CD4-positive, alpha-beta T cell (primary cell): ENCODE results near the gene PGAP3. TPM values are rescaled to one million over a fixed set of nuclear protein-coding genes. Genes with fewer than 3 reads are reported as not detected.
A peak's percentile ranks its signal among the peaks of the same experiment; 100 is the strongest.

Experiments used
- ATAC-seq: fragments of 200-7000 bp; cut with Tn5 transposase; one replicate; pipeline ENCODE4 v1.10.0; 2022; ENCODE audit warnings: mild to moderate bottlenecking; ENCODE audit not compliant: poor library complexity
- CTCF ChIA-PET: fragments of 350-600 bp; sonication (Branson Sonifier 250); formaldehyde crosslinking; loops from one replicate; lab custom pipeline; 2021; ENCODE audit warnings: antibody characterized with exemption, inconsistent platforms; lab: Charles Lee
- POLR2A ChIA-PET: fragments of 350-600 bp; sonication (Branson Sonifier 250); formaldehyde crosslinking; loops from one replicate; lab custom pipeline; 2021; ENCODE audit warnings: antibody characterized with exemption, inconsistent platforms; lab: Charles Lee
- DNase-seq, 14 experiments: peaks; one replicate each; pipeline ENCODE4 v3.0.0-alpha.2; 2013 to 2020; ENCODE audit warnings: mixed read lengths in 2 of 14
- H3K27ac ChIP-seq, 2 donors: one replicate each; pipeline versions ENCODE4 v1.5.1 to v1.7.0; 2013; ENCODE audit warnings: low read length in 2 of 2, low read depth in 1 of 2, mild to moderate bottlenecking in 1 of 2
- H3K27me3 ChIP-seq, 2 experiments: 1 replicate in 1 of 2; 2 replicates in 1 of 2; pipeline versions ENCODE4 v1.6.1 to v1.7.0; 2013; ENCODE audit warnings: low read length in 2 of 2, control low read depth in 1 of 2, mild to moderate bottlenecking in 1 of 2, moderate library complexity in 1 of 2; ENCODE audit not compliant: insufficient read depth in 2 of 2, control insufficient read depth in 1 of 2
- H3K36me3 ChIP-seq: one replicate; pipeline ENCODE4 v1.6.1; 2013; ENCODE audit warnings: low read length, control low read depth; ENCODE audit not compliant: insufficient read depth
- H3K4me1 ChIP-seq: one replicate; pipeline ENCODE4 v1.6.1; 2013; ENCODE audit warnings: low read length, control low read depth; ENCODE audit not compliant: insufficient read depth
- H3K4me3 ChIP-seq: one replicate; pipeline ENCODE4 v1.5.1; 2013; ENCODE audit warnings: mild to moderate bottlenecking, low read length, moderate library complexity
- H3K9me3 ChIP-seq, 2 experiments: 1 replicate in 1 of 2; 2 replicates in 1 of 2; pipeline versions ENCODE4 v1.6.1 to v1.7.0; 2013; ENCODE audit warnings: low read length in 2 of 2, mild to moderate bottlenecking in 2 of 2, control low read depth in 1 of 2, moderate library complexity in 1 of 2; ENCODE audit not compliant: control insufficient read depth in 1 of 2, insufficient read depth in 1 of 2
- H3K27ac Mint-ChIP-seq: one replicate; pipeline ENCODE4 v1.8.0; 2020; ENCODE audit warnings: mixed read lengths
- H3K27me3 Mint-ChIP-seq: one replicate; pipeline ENCODE4 v1.8.0; 2021; ENCODE audit warnings: mixed read lengths
- H3K36me3 Mint-ChIP-seq: one replicate; pipeline ENCODE4 v1.8.0; 2021; ENCODE audit warnings: low read depth, mixed read lengths
- H3K4me1 Mint-ChIP-seq: one replicate; pipeline ENCODE4 v1.8.0; 2021; ENCODE audit warnings: low read depth, mixed read lengths
- H3K4me3 Mint-ChIP-seq: one replicate; pipeline ENCODE4 v1.8.0; 2020; ENCODE audit warnings: mild to moderate bottlenecking, mixed read lengths
- H3K9me3 Mint-ChIP-seq: one replicate; pipeline ENCODE4 v1.8.0; 2020; ENCODE audit warnings: mixed read lengths
- intact Hi-C, 2 experiments: fragments of 100-400 bp; cut with DNase I in 1 of 2; cut with micrococcal nuclease in 1 of 2; formaldehyde crosslinking; loops; one replicate each; pipeline versions ENCODE4 v1.15.1 to v1.9.0; 2023 to 2025; cut with DNase I, micrococcal nuclease
- total RNA-seq, 174 experiments: library from RNA in 2 of 174; stranded (reverse) in 2 of 174; gene quantifications; one replicate each; pipeline ENCODE4 v1.2.3 and lab custom pipeline; 2021 to 2026
- TF ChIP-seq, protein P1 (sequence below): fragments of 200-600 bp; IDR thresholded peaks from one replicate; pipeline ENCODE4 v1.8.0; 2022; ENCODE audit warnings: antibody characterized with exemption, mild to moderate bottlenecking

PGAP3 gene
- total RNA-seq, 2 experiments from 2014 or later = 26.1 to 30.7 TPM

DNA sequence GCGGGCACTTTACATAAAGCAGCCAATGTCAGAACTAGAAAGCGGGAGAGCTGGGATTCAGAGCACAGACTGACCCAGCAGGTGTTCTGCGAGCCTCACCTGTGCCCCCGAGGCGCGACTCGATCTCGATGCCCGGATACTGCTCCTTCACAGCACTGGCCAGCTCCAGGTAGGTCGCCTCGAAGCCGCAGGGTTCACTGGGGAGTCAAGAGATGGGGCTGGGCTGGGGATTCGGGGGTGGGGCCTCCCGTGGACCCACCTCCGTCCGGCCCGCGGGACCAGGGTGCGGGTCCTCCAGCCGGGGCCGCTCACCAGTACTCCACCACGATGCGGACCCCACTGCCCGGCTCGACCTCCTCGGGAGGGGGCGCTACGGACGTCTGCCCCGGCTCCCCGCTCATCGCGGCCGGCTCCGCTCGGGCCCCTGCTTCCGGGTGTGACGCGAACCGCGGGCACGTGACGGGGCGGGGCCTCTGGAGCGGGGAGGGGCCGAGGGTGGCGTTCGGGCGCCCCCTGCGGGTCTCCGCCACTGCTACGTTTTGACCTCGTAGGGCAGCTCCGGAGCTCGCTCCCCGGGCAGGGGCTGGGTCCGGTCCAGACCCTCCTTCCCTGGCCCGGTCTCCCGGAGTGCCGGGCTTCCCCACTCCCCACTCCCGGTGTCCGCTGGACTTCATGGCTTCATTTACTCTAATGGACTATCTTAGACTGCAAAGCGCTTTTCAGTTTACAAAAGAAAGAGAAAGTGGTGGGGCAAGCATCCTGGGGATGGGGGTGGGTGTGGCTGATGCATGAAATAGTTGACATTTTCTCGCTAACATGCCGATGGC, 42.5 kb upstream of the PGAP3 start, which contains the start of gene MIEN1:
TSS of gene MIEN1 (minus strand) at position 438 of the 827 bp plus-strand sequence. CDS start at position 401, 37 bp downstream.
- no peaks in the 10 kb centered on the region for H3K27me3 Mint-ChIP-seq

DNA sequence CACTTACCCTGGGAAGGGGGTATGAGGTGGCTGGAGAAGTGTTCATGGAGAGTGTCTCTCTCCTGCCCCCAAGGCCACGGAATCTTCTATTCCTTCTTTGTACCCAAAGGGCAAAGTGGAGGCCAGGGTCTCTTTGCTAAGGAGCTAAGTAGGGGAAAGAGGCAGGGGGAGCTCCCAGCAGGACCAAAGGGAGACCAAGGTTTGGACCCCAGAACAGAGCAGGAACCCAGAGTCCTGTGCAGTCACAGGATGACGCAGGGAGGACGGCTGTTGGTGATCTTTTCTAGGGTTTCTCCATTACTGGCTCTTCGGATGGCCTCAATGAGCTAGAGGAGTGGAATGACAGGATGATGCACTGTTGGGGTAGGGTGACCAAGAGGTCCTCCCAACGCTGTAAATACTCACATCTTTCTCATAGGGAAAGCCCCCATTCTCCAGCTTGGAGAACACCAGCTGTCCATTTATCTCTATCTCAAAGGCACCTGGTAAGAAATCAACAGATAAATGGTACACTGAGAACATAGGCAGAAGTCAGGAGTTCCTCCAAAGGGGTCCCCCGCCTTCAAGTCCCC, 41.5 kb upstream of the PGAP3 start:
- Mint-ChIP-seq H3K4me3 (peak overlapping the region; percentile 91), H3K9me3 (no peaks in the 10 kb centered on the region), H3K27ac (peak overlapping the region; percentile 88), H3K4me1 (peaks cover 17% of the 10 kb centered on the region), H3K36me3 (peaks cover 32% of the 10 kb centered on the region), H3K27me3 (no peaks in the 10 kb centered on the region)
- Histone ChIP-seq H3K36me3 (peaks cover 30% of the 10 kb centered on the region), H3K4me3 (peak overlapping the region; percentile 79), H3K27me3 (no peaks in the 10 kb centered on the region), H3K27ac (no peak overlapping the region), H3K4me1 (peaks cover 23% of the 10 kb centered on the region), H3K9me3 (no peaks in the 10 kb centered on the region)
- ChIA-PET CTCF (interaction anchor here (0.7 to 3.6 kb wide), 15 partner anchors 24 to 905 kb away, joined by 3 to 43 read pairs (median 8); partner anchors contain the start of genes IKZF3 and PSMD3), POLR2A (interaction anchor here (0.7 to 3.3 kb wide), 13 partner anchors 25 to 286 kb away, joined by 3 to 26 read pairs (median 8); partner anchors contain the start of genes CSF3, IKZF3, LRRC3C and ORMDL3)
- intact Hi-C loops = loop anchor here in 1 of 2 experiments (2.0 to 5.0 kb wide), 2 partner anchors 43 to 92 kb away; partner anchors contain the start of gene STARD3
- no peak for ATAC-seq
- peak in 1 of 14 experiments; percentile 12 for DNase-seq
- TF ChIP-seq, protein P1, sequence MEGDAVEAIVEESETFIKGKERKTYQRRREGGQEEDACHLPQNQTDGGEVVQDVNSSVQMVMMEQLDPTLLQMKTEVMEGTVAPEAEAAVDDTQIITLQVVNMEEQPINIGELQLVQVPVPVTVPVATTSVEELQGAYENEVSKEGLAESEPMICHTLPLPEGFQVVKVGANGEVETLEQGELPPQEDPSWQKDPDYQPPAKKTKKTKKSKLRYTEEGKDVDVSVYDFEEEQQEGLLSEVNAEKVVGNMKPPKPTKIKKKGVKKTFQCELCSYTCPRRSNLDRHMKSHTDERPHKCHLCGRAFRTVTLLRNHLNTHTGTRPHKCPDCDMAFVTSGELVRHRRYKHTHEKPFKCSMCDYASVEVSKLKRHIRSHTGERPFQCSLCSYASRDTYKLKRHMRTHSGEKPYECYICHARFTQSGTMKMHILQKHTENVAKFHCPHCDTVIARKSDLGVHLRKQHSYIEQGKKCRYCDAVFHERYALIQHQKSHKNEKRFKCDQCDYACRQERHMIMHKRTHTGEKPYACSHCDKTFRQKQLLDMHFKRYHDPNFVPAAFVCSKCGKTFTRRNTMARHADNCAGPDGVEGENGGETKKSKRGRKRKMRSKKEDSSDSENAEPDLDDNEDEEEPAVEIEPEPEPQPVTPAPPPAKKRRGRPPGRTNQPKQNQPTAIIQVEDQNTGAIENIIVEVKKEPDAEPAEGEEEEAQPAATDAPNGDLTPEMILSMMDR = no peak

More for the DNA sequence above, 42.5 kb upstream of the PGAP3 start, which contains the start of gene MIEN1:
- intact Hi-C loops = loop anchor here (1.0 to 5.0 kb wide), 7 partner anchors 24 to 196 kb away; partner anchors contain the start of genes IKZF3 (in 1 of the 2) and PGAP3 (in 1 of the 2)
- Mint-ChIP-seq H3K27ac (peak within 1 kb of the TSS; percentile 88), H3K4me3 (peak within 1 kb of the TSS; percentile 91), H3K9me3 (no peaks in the 10 kb centered on the region), H3K4me1 (peaks cover 17% of the 10 kb centered on the region), H3K36me3 (peaks cover 32% of the 10 kb centered on the region)
- DNase-seq = peak; percentile 86 to 98 (median 94)
- Histone ChIP-seq H3K36me3 (peaks cover 30% of the 10 kb centered on the region), H3K27me3 (no peaks in the 10 kb centered on the region), H3K27ac (peak within 1 kb of the TSS; percentile 90 to 91), H3K9me3 (no peaks in the 10 kb centered on the region), H3K4me3 (peak within 1 kb of the TSS; percentile 79), H3K4me1 (peaks cover 23% of the 10 kb centered on the region)
- ChIA-PET POLR2A (interaction anchor here (0.6 to 3.3 kb wide), 25 partner anchors 12 to 285 kb away, joined by 3 to 26 read pairs (median 4); partner anchors contain the start of genes CDK12, CSF3, IKZF3 and LRRC3C), CTCF (interaction anchor here (0.6 to 3.6 kb wide), 33 partner anchors 9 to 906 kb away, joined by 3 to 43 read pairs (median 5); partner anchors contain the start of genes IKZF3, PGAP3 and PSMD3)
- TF ChIP-seq, protein P1 = peak; percentile 91
- peak; percentile 91 for ATAC-seq

DNA sequence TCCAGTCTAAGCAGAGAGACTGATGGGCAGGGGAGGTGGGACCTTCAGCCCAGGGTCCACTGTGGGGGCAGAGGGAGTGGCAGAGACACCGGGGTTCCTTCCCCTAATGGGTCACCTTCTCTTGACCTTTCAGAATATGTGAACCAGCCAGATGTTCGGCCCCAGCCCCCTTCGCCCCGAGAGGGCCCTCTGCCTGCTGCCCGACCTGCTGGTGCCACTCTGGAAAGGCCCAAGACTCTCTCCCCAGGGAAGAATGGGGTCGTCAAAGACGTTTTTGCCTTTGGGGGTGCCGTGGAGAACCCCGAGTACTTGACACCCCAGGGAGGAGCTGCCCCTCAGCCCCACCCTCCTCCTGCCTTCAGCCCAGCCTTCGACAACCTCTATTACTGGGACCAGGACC, 39.7 kb upstream of the PGAP3 start:
- ChIA-PET CTCF (no interaction called here), POLR2A (no interaction called here)
- ATAC-seq (no peak), DNase-seq (no peak)
- TF ChIP-seq, protein P1 = no peak
- Mint-ChIP-seq H3K27ac (no peak overlapping the region), H3K4me3 (no peak overlapping the region), H3K36me3 (peaks cover 32% of the 10 kb centered on the region), H3K4me1 (peaks cover 17% of the 10 kb centered on the region), H3K9me3 (no peaks in the 10 kb centered on the region), H3K27me3 (no peaks in the 10 kb centered on the region)
- Histone ChIP-seq H3K9me3 (no peaks in the 10 kb centered on the region), H3K36me3 (peaks cover 30% of the 10 kb centered on the region), H3K27ac (no peak overlapping the region), H3K4me3 (no peak overlapping the region), H3K4me1 (peaks cover 23% of the 10 kb centered on the region), H3K27me3 (no peaks in the 10 kb centered on the region)
- intact Hi-C loops = loop anchor here in 1 of 2 experiments (5.0 kb wide), 1 partner anchor 90 kb away; the partner anchor contains the start of gene STARD3
